DMS53 treated with DMSO at 0.1 percent for 48 hours (cell line): ENCODE results near the gene HOXA10.

Experiments
- DNase-seq: peaks from one replicate; lab custom pipeline; 2025; ENCODE audit not compliant: unreplicated experiment; lab: John Stamatoyannopoulos, UW

HOXA10 gene

GRCh38 chr7:27180431-27181420 lies 6.6 kb upstream of the HOXA10 start:
- DNase-seq = no peak

- peak; percentile 72 for DNase-seq
These were observed 5.6 kb upstream of the HOXA10 start for GRCh38 chr7:27179503-27180430.

GRCh38 chr7:27179030-27179429 lies 4.9 kb upstream of the HOXA10 start:
- DNase-seq = no peak

GRCh38 chr7:27178366-27178765 lies 4.2 kb upstream of the HOXA10 start:
- no peak for DNase-seq

GRCh38 chr7:27177795-27178320 lies 3.7 kb upstream of the HOXA10 start:
- DNase-seq = no peak

GRCh38 chr7:27176962-27177794 lies 3.1 kb upstream of the HOXA10 start:
- no peak for DNase-seq

- DNase-seq = no peak
These were observed 2.4 kb upstream of the HOXA10 start for GRCh38 chr7:27176524-27176845.

- no peak for DNase-seq
These were observed 1.8 kb upstream of the HOXA10 start for GRCh38 chr7:27175626-27176523.

GRCh38 chr7:27174874-27175625 lies 930 bp upstream of the HOXA10 start:
- DNase-seq = no peak

GRCh38 chr7:27173511-27173955 lies 587 bp downstream of the HOXA10 start:
- no peak for DNase-seq

GRCh38 chr7:27172823-27173510 lies 1.2 kb downstream of the HOXA10 start:
- DNase-seq = peak; percentile 35

GRCh38 chr7:27172315-27172774 lies 1.8 kb downstream of the HOXA10 start:
- no peak for DNase-seq

GRCh38 chr7:27171637-27172314 lies 2.3 kb downstream of the HOXA10 start:
- DNase-seq = peak; percentile 63

- DNase-seq = no peak
These were observed 2.8 kb downstream of the HOXA10 start for GRCh38 chr7:27171325-27171636.

GRCh38 chr7:27170426-27171324 lies 3.4 kb downstream of the HOXA10 start:
- no peak for DNase-seq

GRCh38 chr7:27169658-27170425 lies 4.3 kb downstream of the HOXA10 start:
- no peak for DNase-seq
